Astrocyte of the spinal cord (primary cell): Measurements from ENCODE around the gene PTPN2.
A peak's percentile ranks its signal among the peaks of the same experiment; 100 is the strongest.

ENCODE experiments used
- DNase-seq: peaks from one replicate; pipeline ENCODE4 v3.0.0; 2011; ENCODE audit warnings: low read depth, low spot score
- H3K4me3 ChIP-seq: 2 replicates; pipeline ENCODE4 v1.5.1; 2011; ENCODE audit warnings: low read depth, mild to moderate bottlenecking, low read length, moderate library complexity
- in situ Hi-C: cut with HindIII; loops from 2 replicates; pipeline ENCODE4 v1.10.0; 2017; ENCODE audit warnings: low sequenced_read_pairs
- TF ChIP-seq, protein P1 (sequence below): IDR thresholded peaks from 2 replicates; pipeline ENCODE4 v1.5.1; 2012; ENCODE audit warnings: low read depth, mild to moderate bottlenecking, low read length, inconsistent platforms

Gene PTPN2

GRCh38 chr18:12744103-12744502, 139.9 kb downstream of the PTPN2 start:
- in situ Hi-C loops, result no loop called here
- DNase-seq, result peak; percentile 76
- TF ChIP-seq, protein P1, sequence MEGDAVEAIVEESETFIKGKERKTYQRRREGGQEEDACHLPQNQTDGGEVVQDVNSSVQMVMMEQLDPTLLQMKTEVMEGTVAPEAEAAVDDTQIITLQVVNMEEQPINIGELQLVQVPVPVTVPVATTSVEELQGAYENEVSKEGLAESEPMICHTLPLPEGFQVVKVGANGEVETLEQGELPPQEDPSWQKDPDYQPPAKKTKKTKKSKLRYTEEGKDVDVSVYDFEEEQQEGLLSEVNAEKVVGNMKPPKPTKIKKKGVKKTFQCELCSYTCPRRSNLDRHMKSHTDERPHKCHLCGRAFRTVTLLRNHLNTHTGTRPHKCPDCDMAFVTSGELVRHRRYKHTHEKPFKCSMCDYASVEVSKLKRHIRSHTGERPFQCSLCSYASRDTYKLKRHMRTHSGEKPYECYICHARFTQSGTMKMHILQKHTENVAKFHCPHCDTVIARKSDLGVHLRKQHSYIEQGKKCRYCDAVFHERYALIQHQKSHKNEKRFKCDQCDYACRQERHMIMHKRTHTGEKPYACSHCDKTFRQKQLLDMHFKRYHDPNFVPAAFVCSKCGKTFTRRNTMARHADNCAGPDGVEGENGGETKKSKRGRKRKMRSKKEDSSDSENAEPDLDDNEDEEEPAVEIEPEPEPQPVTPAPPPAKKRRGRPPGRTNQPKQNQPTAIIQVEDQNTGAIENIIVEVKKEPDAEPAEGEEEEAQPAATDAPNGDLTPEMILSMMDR, result peak; percentile 61

GRCh38 chr18:12742453-12742852, 141.6 kb downstream of the PTPN2 start:
- DNase-seq, result peak; percentile 35
- TF ChIP-seq, protein P1, result no peak
- in situ Hi-C loops, result no loop called here

More at GRCh38 chr18:12744103-12744502, 139.9 kb downstream of the PTPN2 start:
- no peak overlapping the region for H3K4me3 ChIP-seq

More at GRCh38 chr18:12742453-12742852, 141.6 kb downstream of the PTPN2 start:
- H3K4me3 ChIP-seq, result no peak overlapping the region
